ENCODE data around the gene ANKK1.

ANKK1 gene

DNA sequence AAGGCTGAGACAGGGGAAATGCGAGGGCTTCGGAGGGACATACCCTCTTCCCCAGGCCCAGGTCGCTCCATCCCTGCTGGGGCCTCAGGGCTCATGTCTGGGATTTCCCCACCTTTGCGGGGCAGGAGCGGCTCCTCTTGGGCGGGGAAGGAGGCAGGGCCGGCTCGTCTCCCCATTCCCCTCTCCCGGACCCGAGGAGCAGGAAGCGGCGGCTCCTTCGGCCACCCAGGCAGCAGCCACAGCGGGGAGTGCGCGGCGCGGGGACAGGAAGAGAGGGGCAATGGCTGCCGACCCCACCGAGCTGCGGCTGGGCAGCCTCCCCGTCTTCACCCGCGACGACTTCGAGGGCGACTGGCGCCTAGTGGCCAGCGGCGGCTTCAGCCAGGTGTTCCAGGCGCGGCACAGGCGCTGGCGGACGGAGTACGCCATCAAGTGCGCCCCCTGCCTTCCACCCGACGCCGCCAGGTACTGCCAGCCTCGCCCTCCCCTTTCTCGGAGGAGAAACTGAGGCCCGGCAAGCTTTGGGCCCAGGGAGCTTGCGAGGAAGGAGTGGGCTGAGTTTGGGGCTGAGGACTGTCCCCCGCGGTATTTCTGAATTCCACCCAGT lies at the start of gene ANKK1:
TSS of gene ANKK1 (plus strand) at position 175 of the 607 bp plus-strand sequence. CDS start at position 281, 106 bp downstream.
- TF ChIP-seq, protein P1, sequence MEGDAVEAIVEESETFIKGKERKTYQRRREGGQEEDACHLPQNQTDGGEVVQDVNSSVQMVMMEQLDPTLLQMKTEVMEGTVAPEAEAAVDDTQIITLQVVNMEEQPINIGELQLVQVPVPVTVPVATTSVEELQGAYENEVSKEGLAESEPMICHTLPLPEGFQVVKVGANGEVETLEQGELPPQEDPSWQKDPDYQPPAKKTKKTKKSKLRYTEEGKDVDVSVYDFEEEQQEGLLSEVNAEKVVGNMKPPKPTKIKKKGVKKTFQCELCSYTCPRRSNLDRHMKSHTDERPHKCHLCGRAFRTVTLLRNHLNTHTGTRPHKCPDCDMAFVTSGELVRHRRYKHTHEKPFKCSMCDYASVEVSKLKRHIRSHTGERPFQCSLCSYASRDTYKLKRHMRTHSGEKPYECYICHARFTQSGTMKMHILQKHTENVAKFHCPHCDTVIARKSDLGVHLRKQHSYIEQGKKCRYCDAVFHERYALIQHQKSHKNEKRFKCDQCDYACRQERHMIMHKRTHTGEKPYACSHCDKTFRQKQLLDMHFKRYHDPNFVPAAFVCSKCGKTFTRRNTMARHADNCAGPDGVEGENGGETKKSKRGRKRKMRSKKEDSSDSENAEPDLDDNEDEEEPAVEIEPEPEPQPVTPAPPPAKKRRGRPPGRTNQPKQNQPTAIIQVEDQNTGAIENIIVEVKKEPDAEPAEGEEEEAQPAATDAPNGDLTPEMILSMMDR (IDR thresholded peaks at IDR 0.05): no peak
- peak; percentile 64 for DNase-seq (ENCODE audit: low spot score)
- Histone ChIP-seq H3K4me3 (peak within 1 kb of the TSS; percentile 52), H3K27ac (no peak within 1 kb of the TSS)

- H3K27ac ChIP-seq: no peak overlapping the region
- TF ChIP-seq, protein P1 (IDR thresholded peaks at IDR 0.05): no peak
- H3K4me3 ChIP-seq: no peak overlapping the region
- no peak for DNase-seq (ENCODE audit: low spot score)
Measured at GRCh38 chr11:113338730-113339129, 48.8 kb upstream of the ANKK1 start.

GRCh38 chr11:113339929-113340589 lies 47.5 kb upstream of the ANKK1 start:
- Histone ChIP-seq H3K4me3 (no peak overlapping the region), H3K27ac (no peak overlapping the region)
- TF ChIP-seq, protein P1 (IDR thresholded peaks at IDR 0.05): no peak
- no peak for DNase-seq (ENCODE audit: low spot score)

- no peak for DNase-seq (ENCODE audit: low spot score)
- Histone ChIP-seq H3K4me3 (no peak overlapping the region), H3K27ac (no peak overlapping the region)
- TF ChIP-seq, protein P1 (IDR thresholded peaks at IDR 0.05): no peak
Measured at GRCh38 chr11:113341388-113342165, 46.0 kb upstream of the ANKK1 start.

DNA sequence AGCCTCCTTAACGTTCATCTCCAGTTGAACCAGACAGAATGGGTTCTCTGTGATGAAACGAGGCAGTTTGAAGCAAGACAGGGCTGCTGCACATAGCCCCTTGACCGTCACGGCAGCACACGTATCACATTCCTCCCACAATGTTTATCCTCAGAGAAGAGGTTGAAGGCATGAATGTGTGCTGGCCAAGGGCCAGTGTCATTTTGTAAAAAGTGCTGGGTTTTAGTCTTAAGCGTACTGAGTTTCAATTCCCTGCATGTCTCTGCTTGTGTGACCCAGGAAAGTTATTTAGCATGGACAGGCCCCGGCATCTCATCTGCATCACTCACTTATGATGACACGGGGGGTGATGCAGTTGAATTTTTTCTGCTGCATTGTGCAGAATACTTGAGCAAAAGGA lies 41.6 kb upstream of the ANKK1 start:
- TF ChIP-seq, protein P1 (IDR thresholded peaks at IDR 0.05): no peak
- no peak overlapping the region for H3K4me3 ChIP-seq
- DNase-seq (ENCODE audit: low spot score): no peak
- no peak overlapping the region for H3K27ac ChIP-seq

DNA sequence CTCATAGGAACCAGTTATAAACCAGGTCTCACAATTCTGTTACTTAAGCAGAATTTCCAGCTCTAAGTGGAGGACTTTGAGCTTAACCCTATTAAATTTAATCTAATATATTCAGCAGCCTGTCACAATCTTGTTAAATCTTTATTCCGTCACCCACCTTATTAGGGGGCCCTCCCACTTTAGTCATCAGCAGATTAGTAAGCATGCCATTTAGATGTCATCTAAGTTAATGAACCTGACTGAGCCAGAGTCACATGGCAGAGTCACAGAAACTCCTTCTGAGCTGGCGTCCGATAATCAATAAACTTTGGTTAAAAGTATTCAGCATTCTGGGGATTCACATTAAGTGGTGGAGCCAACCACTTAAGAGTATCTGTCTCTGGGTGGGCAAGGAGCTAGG lies 38.1 kb upstream of the ANKK1 start:
- no peak overlapping the region for H3K4me3 ChIP-seq
- DNase-seq (ENCODE audit: low spot score): no peak
- H3K27ac ChIP-seq: no peak overlapping the region
- TF ChIP-seq, protein P1 (IDR thresholded peaks at IDR 0.05): no peak

Data from coronary artery (tissue), 2 donors.